Peyer's patch (tissue), 4 donors: ENCODE measurements around the gene ASAP2.

Source experiments
- POLR2A ChIP-seq, 2 donors: fragments of 450-650 bp; IDR thresholded peaks; one replicate each; pipeline ENCODE4 v1.5.1; 2017; ENCODE audit warnings: antibody characterized with exemption in 2 of 2, mild to moderate bottlenecking in 2 of 2, moderate library complexity in 2 of 2
- TF ChIP-seq, protein P1 (sequence below), 6 experiments: fragments of 450-650 bp in 4 of 6; fragments of 200-600 bp in 2 of 6; sonication (generic) in 1 of 6; IDR thresholded peaks; one replicate each; pipeline ENCODE4 v1.5.1; 2017 to 2019; ENCODE audit warnings: antibody characterized with exemption in 6 of 6, mild to moderate bottlenecking in 3 of 6, moderate library complexity in 1 of 6

DNA sequence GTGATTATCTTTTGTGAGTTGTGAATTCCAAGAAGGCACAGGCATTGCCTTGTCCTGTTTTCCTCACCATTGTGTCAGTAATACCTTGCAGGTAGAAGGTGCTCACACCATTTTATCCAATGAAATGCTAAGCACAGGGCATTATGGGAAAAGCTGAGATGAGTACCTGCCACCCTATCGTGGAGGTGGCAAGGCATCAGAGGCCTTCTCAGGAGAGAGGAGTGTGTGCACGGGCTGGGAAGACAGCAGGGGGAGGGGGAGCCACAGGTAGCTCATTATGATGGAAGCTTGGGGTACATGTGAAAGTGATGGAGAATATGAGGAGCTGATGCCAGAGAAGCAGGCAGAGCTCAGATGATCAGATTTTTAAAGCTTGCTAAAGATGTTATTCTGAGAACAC lies 69.5 kb downstream of the ASAP2 start:
- TF ChIP-seq, protein P1, sequence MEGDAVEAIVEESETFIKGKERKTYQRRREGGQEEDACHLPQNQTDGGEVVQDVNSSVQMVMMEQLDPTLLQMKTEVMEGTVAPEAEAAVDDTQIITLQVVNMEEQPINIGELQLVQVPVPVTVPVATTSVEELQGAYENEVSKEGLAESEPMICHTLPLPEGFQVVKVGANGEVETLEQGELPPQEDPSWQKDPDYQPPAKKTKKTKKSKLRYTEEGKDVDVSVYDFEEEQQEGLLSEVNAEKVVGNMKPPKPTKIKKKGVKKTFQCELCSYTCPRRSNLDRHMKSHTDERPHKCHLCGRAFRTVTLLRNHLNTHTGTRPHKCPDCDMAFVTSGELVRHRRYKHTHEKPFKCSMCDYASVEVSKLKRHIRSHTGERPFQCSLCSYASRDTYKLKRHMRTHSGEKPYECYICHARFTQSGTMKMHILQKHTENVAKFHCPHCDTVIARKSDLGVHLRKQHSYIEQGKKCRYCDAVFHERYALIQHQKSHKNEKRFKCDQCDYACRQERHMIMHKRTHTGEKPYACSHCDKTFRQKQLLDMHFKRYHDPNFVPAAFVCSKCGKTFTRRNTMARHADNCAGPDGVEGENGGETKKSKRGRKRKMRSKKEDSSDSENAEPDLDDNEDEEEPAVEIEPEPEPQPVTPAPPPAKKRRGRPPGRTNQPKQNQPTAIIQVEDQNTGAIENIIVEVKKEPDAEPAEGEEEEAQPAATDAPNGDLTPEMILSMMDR (IDR thresholded peaks at IDR 0.05) = no peak
- no peak for TF ChIP-seq POLR2A (IDR thresholded peaks at IDR 0.05)
